Measurements from ENCODE around the gene NOS1. TPM values are rescaled to one million over a fixed set of nuclear protein-coding genes. Genes with fewer than 3 reads are reported as not detected.

The NOS1 gene
- total and polyA plus RNA-seq, 2 of the 8 experiments (the other 6 are each of a cell fraction or from before 2014, with no cell fraction given), result 1.5 to 2.0 TPM

- Histone ChIP-seq H3K36me3 (ENCODE audit: control insufficient read depth in 2 of 4, insufficient read depth in 4 of 4, low read length in 3 of 4) (peaks cover 34 to 89% (median 65%) of the 10 kb centered on the region in 4 experiments), H3K9ac (replicated peaks in 1 of 4; ENCODE audit: extremely low read depth in 1 of 4, low read depth in 3 of 4, low read length in 3 of 4) (no peak overlapping the region), H2BK15ac (ENCODE audit: low read length) (no peak overlapping the region), H3K4me1 (replicated peaks in 1 of 4; ENCODE audit: control insufficient read depth in 3 of 4, insufficient read depth in 4 of 4, low read length in 3 of 4) (no peaks in the 10 kb centered on the region), H3K4ac (replicated peaks; ENCODE audit: insufficient read length, low read depth, low read length) (no peak overlapping the region), H4K20me1 (replicated peaks in 1 of 2; ENCODE audit: control insufficient read depth in 1 of 2, insufficient read depth in 2 of 2, low read length in 2 of 2) (peaks cover 2 to 7% of the 10 kb centered on the region in 2 experiments), H3K56ac (replicated peaks; ENCODE audit: insufficient read length, low read depth, low read length) (no peak overlapping the region), H3K23ac (ENCODE audit: insufficient read length) (no peak overlapping the region), H2BK120ac (replicated peaks; ENCODE audit: low read depth, low read length) (no peak overlapping the region), H3K18ac (ENCODE audit: extremely low read depth, low read length) (no peak overlapping the region), H3K79me2 (ENCODE audit: control insufficient read depth in 1 of 2, insufficient read depth in 2 of 2, low read length in 2 of 2) (no peaks in the 10 kb centered on the region), H3K9me3 (ENCODE audit: insufficient read depth in 2 of 2, low read depth in 1 of 2, low read length in 1 of 2) (no peaks in the 10 kb centered on the region), H2BK12ac (ENCODE audit: low read depth, low read length) (no peak overlapping the region), H4K91ac (replicated peaks; ENCODE audit: insufficient read length, low read length) (no peak overlapping the region), H2AK5ac (ENCODE audit: low read depth, low read length) (no peak overlapping the region), H3K27me3 (replicated peaks in 1 of 4; ENCODE audit: control insufficient read depth in 3 of 4, extremely low read depth in 1 of 4, insufficient read depth in 3 of 4, low read length in 3 of 4) (no peaks in the 10 kb centered on the region), H3K14ac (ENCODE audit: insufficient read length) (no peak overlapping the region), H2AFZ (ENCODE audit: low read length) (no peak overlapping the region), H3K4me2 (ENCODE audit: insufficient read depth in 1 of 2, low read depth in 2 of 2, low read length in 2 of 2) (no peak overlapping the region), H3K4me3 (ENCODE audit: extremely low read depth in 1 of 4, insufficient read depth in 2 of 4, low read depth in 3 of 4, low read length in 4 of 4) (no peak overlapping the region), H3K23me2 (ENCODE audit: low read depth, low read length) (no peaks in the 10 kb centered on the region), H2BK5ac (ENCODE audit: low read depth, low read length) (no peak overlapping the region), H4K8ac (ENCODE audit: extremely low read depth, insufficient read depth, low read length) (no peak overlapping the region), H2BK20ac (ENCODE audit: low read length) (no peak overlapping the region), H3K27ac (ENCODE audit: low read depth, low read length) (no peak overlapping the region), H3K79me1 (ENCODE audit: low read depth, low read length) (no peaks in the 10 kb centered on the region; the same call in 1 of the 2 replicates), H4K5ac (ENCODE audit: insufficient read length, low read depth, low read length) (no peak overlapping the region)
- TF ChIP-seq CEBPB (IDR thresholded peaks at IDR 0.05; ENCODE audit: low read depth, low read length) (no peak), SIN3A (conservative IDR thresholded peaks at IDR 0.05 in 1 of 2, IDR thresholded peaks at IDR 0.05 in 1 of 2; ENCODE audit: low read depth in 1 of 2, low read length in 2 of 2) (no peak), KDM5A (IDR thresholded peaks at IDR 0.05; ENCODE audit: low read length) (no peak), RFX5 (IDR thresholded peaks at IDR 0.05; ENCODE audit: borderline replicate concordance, low read depth, low read length) (no peak), RXRA (IDR thresholded peaks at IDR 0.05; ENCODE audit: insufficient read depth, low read depth, low read length) (no peak), KDM4A (IDR thresholded peaks at IDR 0.05; ENCODE audit: low read depth, low read length, severe bottlenecking) (no peak), JUN (IDR thresholded peaks at IDR 0.05; ENCODE audit: low read depth, low read length) (no peak), TAF1 (IDR thresholded peaks at IDR 0.05; ENCODE audit: low read depth, low read length) (no peak), GTF2F1 (IDR thresholded peaks at IDR 0.05; ENCODE audit: borderline replicate concordance, low read depth, low read length) (no peak), SIRT6 (IDR thresholded peaks at IDR 0.05; ENCODE audit: low read length) (no peak)
- DNase-seq (ENCODE audit: low read depth in 1 of 2, low spot score in 2 of 2), result no peak
- 89% methylated on average over 3 of the region's 3 CpGs; no CpG with 5 or more reads in 1 of the 2 experiments for WGBS, 2 experiments (ENCODE audit: extremely low coverage in 1 of 2, insufficient coverage in 1 of 2, insufficient read length in 1 of 2, insufficient replicate concordance in 2 of 2, low coverage in 1 of 2, low lambda C conversion rate in 2 of 2, missing lambda C conversion rate in 1 of 2)
- no peak for FAIRE-seq
- ChIA-PET CTCF (ENCODE audit: partially characterized antibody) (interaction anchor here (0.6 to 1.5 kb wide), 2 partner anchors 14 to 226 kb away, joined by 3 to 4 read pairs; no protein-coding TSS in a partner anchor), POLR2A (ENCODE audit: partially characterized antibody) (interaction anchor here (1.7 kb wide), 1 partner anchor 12 kb away, joined by 4 read pairs; no protein-coding TSS in a partner anchor)
These were observed 192.4 kb downstream of the NOS1 start for GRCh38 chr12:117168976-117169375.

Data from H1 (cell line).